Astrocyte (in vitro differentiated cells and primary cell): ENCODE results near the gene TXLNB. TPM values are rescaled to one million over a fixed set of nuclear protein-coding genes. Genes with fewer than 3 reads are reported as not detected.

Experiments
- DNase-seq: peaks from one replicate; pipeline ENCODE4 v3.0.0-alpha.2; 2010; ENCODE audit warnings: low read depth
- FAIRE-seq: peaks from 2 replicates; lab custom pipeline; 2011; peaks lifted over from hg19 to GRCh38; lab: Jason Lieb, UNC
- H2AFZ ChIP-seq: 2 replicates; pipeline ENCODE4 v1.6.0; 2012; ENCODE audit warnings: low read depth, low read length, inconsistent platforms
- H3K27ac ChIP-seq: 2 replicates; pipeline ENCODE4 v1.5.1; 2011; ENCODE audit warnings: low read depth, low read length, inconsistent platforms
- H3K27me3 ChIP-seq: 2 replicates; pipeline ENCODE4 v1.6.0; 2011; ENCODE audit warnings: low read length, inconsistent platforms; ENCODE audit not compliant: insufficient read depth
- H3K36me3 ChIP-seq: 2 replicates; pipeline ENCODE4 v1.5.1; 2011; ENCODE audit warnings: low read length, inconsistent platforms; ENCODE audit not compliant: insufficient read depth
- H3K4me1 ChIP-seq: 2 replicates; pipeline ENCODE4 v1.5.1; 2011; ENCODE audit warnings: low read length, inconsistent platforms; ENCODE audit not compliant: insufficient read depth
- H3K4me2 ChIP-seq: 2 replicates; pipeline ENCODE4 v1.6.0; 2012; ENCODE audit warnings: low read length, inconsistent platforms
- H3K4me3 ChIP-seq: 2 replicates; pipeline ENCODE4 v1.5.1; 2011; ENCODE audit warnings: low read depth, mild to moderate bottlenecking, low read length, inconsistent platforms; ENCODE audit not compliant: insufficient read depth
- H3K79me2 ChIP-seq: 2 replicates; pipeline ENCODE4 v1.6.0; 2012; ENCODE audit warnings: mild to moderate bottlenecking, low read length, inconsistent platforms; ENCODE audit not compliant: insufficient read depth
- H3K9ac ChIP-seq: 2 replicates; pipeline ENCODE4 v1.6.0; 2012; ENCODE audit warnings: mild to moderate bottlenecking, low read length, inconsistent platforms
- H3K9me3 ChIP-seq: 2 replicates; pipeline ENCODE4 v1.5.1; 2012; ENCODE audit warnings: low read depth, mild to moderate bottlenecking, low read length, inconsistent platforms; ENCODE audit not compliant: insufficient read depth
- H4K20me1 ChIP-seq: 2 replicates; pipeline ENCODE4 v1.6.0; 2012; ENCODE audit warnings: low read length, inconsistent platforms; ENCODE audit not compliant: insufficient read depth
- H3K27ac Mint-ChIP-seq: one replicate; pipeline ENCODE4 v1.8.0; 2021; ENCODE audit warnings: mild to moderate bottlenecking, mixed read lengths; ENCODE audit not compliant: unreplicated experiment
- H3K27me3 Mint-ChIP-seq: one replicate; pipeline ENCODE4 v1.8.0; 2021; ENCODE audit warnings: low read depth, mixed read lengths; ENCODE audit not compliant: unreplicated experiment
- H3K36me3 Mint-ChIP-seq: one replicate; pipeline ENCODE4 v1.8.0; 2021; ENCODE audit warnings: low read depth, mixed read lengths; ENCODE audit not compliant: unreplicated experiment
- H3K4me1 Mint-ChIP-seq: one replicate; pipeline ENCODE4 v1.8.0; 2021; ENCODE audit warnings: low read depth, mixed read lengths; ENCODE audit not compliant: unreplicated experiment
- H3K4me3 Mint-ChIP-seq: one replicate; pipeline ENCODE4 v1.8.0; 2021; ENCODE audit warnings: mild to moderate bottlenecking, moderate library complexity, mixed read lengths; ENCODE audit not compliant: unreplicated experiment
- H3K9me3 Mint-ChIP-seq: one replicate; pipeline ENCODE4 v1.8.0; 2021; ENCODE audit warnings: mild to moderate bottlenecking, mixed read lengths; ENCODE audit not compliant: unreplicated experiment
- CTCF ChIP-seq: IDR thresholded peaks from 2 replicates; pipeline ENCODE4 v1.5.1; 2011; ENCODE audit warnings: low read depth, mild to moderate bottlenecking, inconsistent platforms, low read length, moderate library complexity; ENCODE audit not compliant: insufficient read depth
- EZH2 ChIP-seq: IDR thresholded peaks from 2 replicates; pipeline ENCODE4 v1.6.1; 2012; ENCODE audit warnings: mild to moderate bottlenecking, low read length, inconsistent platforms; ENCODE audit not compliant: insufficient read depth
- total RNA-seq: library from RNA; stranded (reverse); gene quantifications from 2 replicates; pipeline ENCODE4 v1.2.1, GENCODE V29; 2021

Gene TXLNB
- total RNA-seq, 1 donor from 2014 or later = 0.57 TPM

GRCh38 chr6:139337830-139338229 lies 46.0 kb upstream of the TXLNB start:
- Histone ChIP-seq H3K4me3 (no peak overlapping the region), H3K79me2 (no peaks in the 10 kb centered on the region), H3K9me3 (no peaks in the 10 kb centered on the region), H3K4me1 (peaks cover 14% of the 10 kb centered on the region), H3K36me3 (no peaks in the 10 kb centered on the region), H4K20me1 (no peaks in the 10 kb centered on the region), H3K9ac (no peak overlapping the region), H3K27me3 (no peaks in the 10 kb centered on the region), H3K27ac (no peak overlapping the region), H3K4me2 (no peak overlapping the region), H2AFZ (no peak overlapping the region)
- no peaks in the 10 kb centered on the region for H3K36me3 Mint-ChIP-seq
- no peak overlapping the region for H3K27ac Mint-ChIP-seq
- TF ChIP-seq CTCF (no peak), EZH2 (no peak)
- H3K27me3 Mint-ChIP-seq = no peaks in the 10 kb centered on the region
- FAIRE-seq (no peak), DNase-seq (no peak)
- H3K9me3 Mint-ChIP-seq = peaks cover 1% of the 10 kb centered on the region
- no peak overlapping the region for H3K4me3 Mint-ChIP-seq
- peaks cover 16% of the 10 kb centered on the region for H3K4me1 Mint-ChIP-seq

DNA sequence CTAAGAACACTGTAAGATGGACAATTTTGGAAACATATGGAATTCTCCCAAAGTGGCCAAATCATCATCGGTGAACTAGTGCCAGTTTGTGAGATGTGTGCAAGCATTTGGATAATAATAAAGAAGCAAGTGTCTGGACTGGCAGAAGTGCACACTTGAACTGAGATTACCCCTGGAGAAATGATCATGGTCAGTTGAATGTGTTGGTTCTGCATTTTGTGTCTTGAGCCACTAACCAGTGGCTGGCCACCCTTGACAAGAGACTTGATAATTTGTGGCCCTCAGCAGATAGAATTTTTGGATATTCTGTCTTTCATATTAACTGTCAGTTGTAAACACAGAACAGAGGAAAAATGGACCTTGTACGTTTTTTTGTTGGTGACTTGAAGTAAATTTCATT lies 45.2 kb upstream of the TXLNB start:
- TF ChIP-seq EZH2 = no peak
- TF ChIP-seq CTCF = no peak
- H3K4me2 ChIP-seq = no peak overlapping the region
- Mint-ChIP-seq H3K4me3 (no peak overlapping the region), H3K36me3 (no peaks in the 10 kb centered on the region), H3K4me1 (peaks cover 12% of the 10 kb centered on the region), H3K27ac (no peak overlapping the region), H3K9me3 (peaks cover 1% of the 10 kb centered on the region), H3K27me3 (no peaks in the 10 kb centered on the region)
- no peaks in the 10 kb centered on the region for H3K9me3 ChIP-seq
- H3K4me1 ChIP-seq = peaks cover 14% of the 10 kb centered on the region
- H3K4me3 ChIP-seq = no peak overlapping the region
- FAIRE-seq (no peak), DNase-seq (no peak)
- no peak overlapping the region for H3K9ac ChIP-seq
- H3K27ac ChIP-seq = no peak overlapping the region
- H3K27me3 ChIP-seq = no peaks in the 10 kb centered on the region
- no peak overlapping the region for H2AFZ ChIP-seq
- no peaks in the 10 kb centered on the region for H3K36me3 ChIP-seq
- H4K20me1 ChIP-seq = no peaks in the 10 kb centered on the region
- H3K79me2 ChIP-seq = no peaks in the 10 kb centered on the region

- peaks cover 14% of the 10 kb centered on the region for H3K4me1 ChIP-seq
- no peak overlapping the region for H3K4me2 ChIP-seq
- no peak for TF ChIP-seq EZH2
- TF ChIP-seq CTCF = no peak
- FAIRE-seq (no peak), DNase-seq (peak; percentile 51)
- H3K79me2 ChIP-seq = no peaks in the 10 kb centered on the region
- Mint-ChIP-seq H3K4me3 (no peak overlapping the region), H3K9me3 (peaks cover 1% of the 10 kb centered on the region), H3K27me3 (no peaks in the 10 kb centered on the region), H3K4me1 (peaks cover 12% of the 10 kb centered on the region), H3K27ac (no peak overlapping the region), H3K36me3 (no peaks in the 10 kb centered on the region)
- H2AFZ ChIP-seq = no peak overlapping the region
- H3K27me3 ChIP-seq = no peaks in the 10 kb centered on the region
- no peak overlapping the region for H3K4me3 ChIP-seq
- H3K9me3 ChIP-seq = no peaks in the 10 kb centered on the region
- H4K20me1 ChIP-seq = no peaks in the 10 kb centered on the region
- H3K27ac ChIP-seq = no peak overlapping the region
- no peak overlapping the region for H3K9ac ChIP-seq
- H3K36me3 ChIP-seq = no peaks in the 10 kb centered on the region
These were observed 44.7 kb upstream of the TXLNB start for GRCh38 chr6:139336488-139336887.
